Femur (tissue), 1 donor: ENCODE data around the gene PCMT1.

ENCODE experiments used
- DNase-seq: peaks from one replicate; pipeline ENCODE4 v3.0.0-alpha.2; 2017

PCMT1 gene

DNA sequence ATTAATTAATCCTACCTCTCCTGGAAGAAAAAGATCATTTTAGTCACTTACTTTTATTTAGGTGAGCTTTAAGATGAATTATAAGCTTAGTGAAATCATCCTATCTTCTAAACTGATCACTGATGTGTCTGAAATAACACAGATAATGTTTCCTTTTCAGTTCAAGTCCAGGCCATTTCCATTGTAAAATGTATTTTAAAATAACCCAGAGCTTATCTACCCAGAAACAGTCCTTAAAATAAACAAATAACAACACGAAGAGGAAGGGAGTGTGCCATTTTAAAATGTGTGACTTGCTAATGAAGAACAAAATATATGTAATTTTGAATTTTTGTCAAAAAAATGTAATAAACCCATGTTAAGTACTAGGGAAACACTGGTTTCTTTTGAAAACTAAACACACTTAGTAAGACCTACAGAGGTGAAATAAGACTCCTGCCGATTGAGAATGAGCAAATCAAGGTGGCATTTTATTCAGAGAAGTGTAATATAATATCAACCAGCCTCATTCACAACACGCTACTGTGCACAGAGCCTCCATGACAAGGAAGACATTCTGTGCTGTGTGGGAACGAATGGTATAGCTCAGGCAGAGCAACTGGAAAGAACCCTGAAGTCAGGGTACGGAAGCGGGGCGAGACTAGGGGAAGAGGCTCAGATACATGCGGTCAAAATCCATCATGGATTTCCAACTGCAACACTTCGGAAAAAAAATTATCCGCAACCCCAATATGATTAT lies 106.9 kb downstream of the PCMT1 start:
- DNase-seq = no peak

DNA sequence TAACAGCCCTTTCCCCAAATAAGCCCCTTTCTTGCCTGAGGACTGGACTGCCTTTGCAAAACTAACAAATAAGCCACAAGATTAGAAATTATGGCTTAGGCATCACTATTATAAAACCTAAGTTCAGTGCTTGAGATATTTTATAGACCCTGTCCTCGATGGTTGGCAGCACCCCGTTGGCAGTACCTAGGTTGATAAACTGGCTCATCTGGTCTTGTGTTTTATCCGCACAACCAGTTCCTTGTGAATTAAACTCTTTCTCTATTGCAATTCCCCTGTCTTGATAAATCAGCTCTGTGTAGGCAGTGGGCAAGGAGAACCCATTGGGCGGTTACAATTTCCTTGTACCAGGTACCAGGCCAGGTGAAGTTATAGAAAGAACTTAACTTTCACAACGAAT lies 108.0 kb downstream of the PCMT1 start:
- DNase-seq = no peak

DNA sequence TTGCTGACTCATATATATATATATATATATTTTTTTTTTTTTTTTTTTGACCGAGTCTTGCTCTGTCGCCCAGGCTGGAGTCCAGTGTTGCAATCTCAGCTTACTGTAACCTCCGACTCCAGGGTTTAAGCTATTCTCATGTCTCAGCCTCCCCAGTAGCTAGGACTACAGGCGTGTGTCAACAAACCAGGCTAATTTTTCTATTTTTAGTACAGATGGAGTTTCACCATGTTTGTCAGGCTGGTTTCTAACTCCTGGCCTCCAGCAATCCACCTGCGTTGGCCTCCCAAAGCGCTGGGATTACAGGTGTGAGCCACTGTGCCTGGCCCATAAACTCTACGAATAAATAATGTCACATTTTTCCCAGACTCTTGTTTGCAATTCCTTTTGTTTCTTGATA lies 109.8 kb downstream of the PCMT1 start:
- no peak for DNase-seq

DNA sequence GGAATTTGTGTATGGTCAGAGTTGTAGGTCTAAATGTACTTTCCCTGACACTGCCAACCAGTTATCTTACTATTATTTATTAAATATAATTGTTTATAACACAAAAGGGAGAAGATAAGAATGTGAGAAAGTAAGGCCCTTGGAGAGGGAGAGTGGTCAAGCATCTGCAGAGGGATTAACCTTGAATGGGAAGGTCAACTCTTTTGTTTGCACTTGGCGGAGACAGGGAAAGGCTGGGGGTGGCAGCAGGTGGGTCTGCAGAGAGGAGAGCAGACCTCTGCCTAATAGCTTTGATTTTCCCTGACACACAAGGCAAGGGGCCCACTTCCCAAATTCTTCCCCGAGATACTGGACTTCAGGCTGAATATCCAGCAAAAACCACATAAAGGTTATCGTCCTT lies 110.4 kb downstream of the PCMT1 start:
- no peak for DNase-seq

DNA sequence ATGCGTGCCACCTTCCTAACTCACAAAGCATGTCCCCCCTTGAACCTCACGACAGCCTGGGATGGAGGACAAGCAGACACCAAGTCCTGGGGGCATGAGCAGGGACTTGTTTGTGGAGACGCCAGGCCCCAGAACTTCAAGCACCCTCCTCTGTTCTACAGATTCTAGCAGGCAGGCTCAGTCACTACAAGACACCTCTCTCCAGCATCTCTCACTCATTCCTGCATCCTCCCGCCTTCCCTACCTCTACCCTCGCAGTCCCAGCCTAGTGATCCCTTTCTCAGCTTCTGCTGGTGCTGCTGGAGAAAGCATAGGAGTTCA lies 110.9 kb downstream of the PCMT1 start:
- DNase-seq = no peak
